K562 (cell line): ENCODE data around the gene UBE2A. TPM values are rescaled to one million over a fixed set of nuclear protein-coding genes. Genes with fewer than 3 reads are reported as not detected.

Experiments
- ATF7 ChIP-seq: fragments of 450-650 bp; IDR thresholded peaks from 2 replicates; pipeline ENCODE4 v1.7.1; 2014; ENCODE audit warnings: mild to moderate bottlenecking, moderate library complexity
- CBX8 ChIP-seq: fragments of 200-600 bp; sonication (generic); IDR thresholded peaks from 2 replicates; pipeline ENCODE4 v1.6.1; 2012; ENCODE audit warnings: borderline replicate concordance, mixed run types, low read depth, mild to moderate bottlenecking, moderate library complexity, mixed read lengths, low read length, control low read depth, inconsistent platforms; ENCODE audit not compliant: poor library complexity, severe bottlenecking; ENCODE audit errors: extremely low read depth
- E2F8 ChIP-seq: fragments of 450-650 bp; IDR thresholded peaks from 2 replicates; pipeline ENCODE4 v1.7.1; 2018; ENCODE audit warnings: mild to moderate bottlenecking, low read depth; ENCODE audit not compliant: partially characterized antibody
- EP300 ChIP-seq: IDR thresholded peaks from 2 replicates; pipeline ENCODE4 v1.6.1; 2012; ENCODE audit warnings: low read length, improper control_type of control experiment
- NKRF ChIP-seq: fragments of 450-650 bp; IDR thresholded peaks from 2 replicates; pipeline ENCODE4 v1.6.1; 2016; ENCODE audit warnings: borderline replicate concordance
- NR0B1 ChIP-seq: fragments of 450-650 bp; IDR thresholded peaks from one replicate; pipeline ENCODE4 v1.6.1; 2018; ENCODE audit warnings: mild to moderate bottlenecking, moderate library complexity; ENCODE audit not compliant: partially characterized antibody
- SETDB1 ChIP-seq: IDR thresholded peaks from one replicate; pipeline ENCODE4 v1.6.1; 2012; ENCODE audit warnings: low read length, control low read depth, inconsistent platforms
- SREBF1 ChIP-seq: fragments of 150-350 bp; IDR thresholded peaks from 2 replicates; pipeline ENCODE4 v1.6.1; 2014; ENCODE audit warnings: antibody characterized with exemption, low read depth, low read length, borderline replicate concordance
- XRCC5 ChIP-seq: fragments of 200-400 bp; formaldehyde crosslinking; IDR thresholded peaks from 2 replicates; pipeline ENCODE4 v1.6.1; 2017; ENCODE audit warnings: low read depth, mild to moderate bottlenecking, low read length
- ZBTB12 ChIP-seq: fragments of 250-450 bp; sonication (Bioruptor Pico); IDR thresholded peaks from 2 replicates; pipeline ENCODE4 v1.4.0; 2020
- ZNF146 ChIP-seq: IDR thresholded peaks from one replicate; pipeline ENCODE4 v1.6.1; 2018; ENCODE audit warnings: missing compliant biosample characterization; ENCODE audit not compliant: unreplicated experiment
- ZNF197 ChIP-seq: fragments of 200-800 bp; sonication (Bioruptor generic); IDR thresholded peaks from 2 replicates; pipeline ENCODE4 v1.6.1; 2016; ENCODE audit warnings: low read depth, missing genetic modification characterization, missing compliant biosample characterization
- ZNF224 ChIP-seq: sonication (generic); formaldehyde crosslinking; IDR thresholded peaks from 2 replicates; pipeline ENCODE4 v1.8.0; 2022; ENCODE audit warnings: mild to moderate bottlenecking, missing genetic modification reagents
- ZNF518B ChIP-seq: fragments of 250-450 bp; sonication (Bioruptor Pico); IDR thresholded peaks from 2 replicates; pipeline ENCODE4 v1.5.0; 2021; ENCODE audit warnings: mild to moderate bottlenecking, moderate library complexity
- ZSCAN29 ChIP-seq: fragments of 450-650 bp; IDR thresholded peaks from 2 replicates; pipeline ENCODE4 v1.6.1; 2017
- polyA plus RNA-seq, 8 experiments: library from polyadenylated mRNA; depleted of rRNA in 4 of 8; stranded (reverse) in 5 of 8; unstranded in 3 of 8; fragments of >200 nt; fragmentation: Nextera tagmentation in 2 of 8; fragmentation: Illumina TruSeq in 1 of 8; extraction: Ambion mirVana in 2 of 8; extraction: Trizol in 1 of 8; gene quantifications; 2 replicates each; pipeline versions ENCODE4 v1.2.1 to v1.2.3, GENCODE V29; 2011 to 2014; ENCODE audit warnings: inconsistent platforms in 1 of 8, missing spikeins in 1 of 8
- total RNA-seq, 7 experiments: library from RNA; depleted of rRNA in 6 of 7; stranded (reverse); fragments of >200 nt in 6 of 7; fragmentation: Illumina TruSeq in 2 of 7; extraction: Trizol in 2 of 7; gene quantifications; 2 replicates each; pipeline versions ENCODE4 v1.2.1 to v1.2.3, GENCODE V29; 2011 to 2021; ENCODE audit warnings: low replicate concordance in 1 of 7

UBE2A gene
- total and polyA plus RNA-seq, 9 of the 15 experiments (the other 6 are each of a cell fraction or from before 2014, with no cell fraction given): 21.6 to 87.6 (median 47.8) TPM

GRCh38 chrX:119574394-119575266 is at the start of gene UBE2A (continued):
- TF ChIP-seq ZNF518B (CRISPR knock-in tag) (no peak), ATF7 (peak; percentile 99), ZNF224 (CRISPR knock-in tag) (no peak), E2F8 (no peak), ZBTB12 (CRISPR knock-in tag) (no peak), CBX8 (no peak), ZNF197 (CRISPR knock-in tag) (no peak), EP300 (peak; percentile 8; the same call in 1 of the 2 replicates), ZSCAN29 (peak; percentile 81), SREBF1 (peak; percentile 59; the same call in 1 of the 2 replicates), NR0B1 (no peak), ZNF146 (no peak), XRCC5 (no peak), NKRF (peak; percentile 11; the same call in 1 of the 2 replicates), SETDB1 (no peak)
